ENCODE measurements around the gene ZDHHC11.

GRCh38 chr5:763998-764781, 86.6 kb downstream of the ZDHHC11 start:
- TF ChIP-seq CTCF (IDR thresholded peaks at IDR 0.05) (no peak), POLR2A (IDR thresholded peaks at IDR 0.05) (no peak)
